Islet precursor cell (in vitro differentiated cells): ENCODE measurements around the gene OR5B12.
"Not testable (repeated sequence)": the region's sequence is repeated elsewhere in the genome, so short reads cannot be mapped to it uniquely, and the experiment has no call there.

ENCODE experiments used
- DNase-seq: peaks from one replicate; pipeline ENCODE4 v3.0.0-alpha.2; 2018

The OR5B12 gene

DNA sequence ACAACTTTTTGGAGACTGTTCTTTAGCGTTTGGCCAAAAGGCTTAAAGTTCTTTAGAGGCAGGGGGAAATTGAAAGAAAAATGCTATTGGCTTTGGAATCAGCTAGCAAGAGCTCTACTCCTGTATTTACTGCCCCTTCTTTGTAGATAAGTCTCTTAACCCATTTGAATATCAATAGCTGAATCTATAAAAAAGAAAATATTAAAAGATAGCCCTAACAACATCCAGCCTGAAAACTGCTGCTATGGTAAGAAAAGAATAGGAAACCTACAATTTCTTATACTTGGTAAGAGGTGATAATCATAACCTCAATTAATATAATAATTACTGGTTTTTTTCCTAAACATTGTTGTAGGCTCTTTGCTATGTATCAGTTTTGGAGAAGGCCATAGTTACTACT lies at the start of gene OR5B12:
TSS of gene OR5B12 (minus strand) at position 101 of the 400 bp plus-strand sequence. CDS start 2,085 bp downstream, outside the sequence.
- DNase-seq = no peak

DNA sequence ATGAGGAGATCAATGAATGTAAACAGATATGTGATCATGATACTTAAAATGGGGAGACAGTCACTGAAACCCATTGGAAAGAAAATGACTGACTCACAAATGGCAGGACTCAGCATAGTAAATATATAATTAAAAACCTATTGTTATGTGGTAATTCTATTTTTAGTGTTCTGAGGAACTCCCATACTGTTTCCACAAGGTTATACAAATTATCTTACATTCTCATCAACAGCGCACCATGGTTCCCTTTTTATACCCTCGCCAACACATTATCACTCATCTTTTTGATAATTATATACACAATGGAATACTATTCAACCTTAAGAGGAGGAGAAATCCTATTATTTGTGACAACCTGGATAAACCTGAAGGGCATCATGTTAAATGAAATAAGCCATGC lies 48.8 kb upstream of the OR5B12 start:
- DNase-seq = no peak

DNA sequence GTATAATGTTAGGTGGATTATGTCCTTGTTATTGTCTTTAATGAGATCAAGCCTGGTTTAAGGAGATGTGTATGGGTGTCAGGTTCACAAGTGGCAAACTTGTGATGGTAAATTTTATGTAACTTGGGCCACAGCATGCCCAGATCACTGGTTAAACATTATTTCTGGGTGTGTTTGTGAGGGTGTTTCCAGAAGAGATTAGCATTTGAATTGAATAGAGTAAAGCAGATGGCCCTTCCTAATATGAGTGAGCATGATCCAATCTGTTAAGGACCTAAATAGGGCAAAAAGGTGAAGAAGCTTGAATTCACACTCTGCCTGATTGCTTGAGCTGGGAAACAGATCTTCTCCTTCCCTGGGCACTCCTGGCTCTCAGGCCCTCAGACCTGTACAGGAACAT lies 45.1 kb upstream of the OR5B12 start:
- no peak for DNase-seq

DNA sequence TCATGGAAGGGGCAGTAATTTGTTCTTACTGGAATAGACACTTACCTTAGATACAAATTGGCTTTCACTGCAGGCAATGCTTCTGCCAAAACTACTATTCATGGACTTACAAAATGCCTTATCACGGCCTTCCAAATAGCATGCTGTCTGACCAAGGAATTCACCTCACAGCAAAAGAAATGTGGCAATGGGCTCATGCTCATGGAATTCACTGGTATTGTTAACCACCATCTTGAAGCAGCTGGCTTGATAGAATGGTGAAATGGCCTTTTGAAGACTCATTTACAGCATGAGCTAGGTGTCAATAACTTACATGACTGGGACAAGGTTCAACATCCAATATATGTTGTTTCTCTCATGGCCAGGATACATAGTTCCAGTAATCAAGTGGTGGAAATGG lies 43.9 kb upstream of the OR5B12 start:
- no peak for DNase-seq

DNA sequence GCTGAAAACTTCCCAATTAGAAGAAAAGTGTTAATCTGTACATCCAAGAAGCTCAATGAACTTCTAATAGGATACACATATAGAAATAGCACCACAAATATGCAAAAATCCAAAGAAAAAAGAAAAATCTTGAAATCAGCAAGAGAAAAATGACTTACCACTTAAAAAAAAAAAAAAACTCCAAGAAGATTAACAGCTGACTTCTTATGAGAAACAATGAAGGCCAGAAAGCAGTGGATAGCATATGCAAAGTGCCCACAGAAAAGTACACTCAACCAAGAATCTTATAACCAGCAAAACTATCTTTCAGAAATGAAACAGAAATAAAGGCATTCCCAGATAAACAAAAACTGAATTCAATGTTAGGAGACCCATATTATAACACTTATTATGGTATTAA lies 29.9 kb upstream of the OR5B12 start:
- no peak for DNase-seq

DNA sequence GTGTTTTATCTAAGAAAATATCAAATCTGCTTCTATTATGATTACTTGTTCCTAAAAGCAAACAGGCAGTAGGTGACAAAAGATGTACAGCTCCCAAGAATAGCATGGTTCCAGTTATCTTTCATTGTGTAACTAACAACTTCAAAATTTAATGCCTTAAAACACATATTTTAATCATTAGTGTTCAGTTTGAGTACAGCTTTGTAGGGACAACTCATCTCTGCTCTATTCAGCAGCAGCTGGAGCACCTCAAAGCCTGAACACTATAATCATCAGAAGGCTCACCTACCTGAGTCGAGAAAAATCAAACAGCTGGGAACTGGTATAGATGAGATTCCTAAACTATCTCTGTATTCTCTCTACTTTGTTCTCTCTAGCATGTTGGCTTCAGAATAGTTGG lies 24.3 kb upstream of the OR5B12 start:
- DNase-seq = no peak

DNA sequence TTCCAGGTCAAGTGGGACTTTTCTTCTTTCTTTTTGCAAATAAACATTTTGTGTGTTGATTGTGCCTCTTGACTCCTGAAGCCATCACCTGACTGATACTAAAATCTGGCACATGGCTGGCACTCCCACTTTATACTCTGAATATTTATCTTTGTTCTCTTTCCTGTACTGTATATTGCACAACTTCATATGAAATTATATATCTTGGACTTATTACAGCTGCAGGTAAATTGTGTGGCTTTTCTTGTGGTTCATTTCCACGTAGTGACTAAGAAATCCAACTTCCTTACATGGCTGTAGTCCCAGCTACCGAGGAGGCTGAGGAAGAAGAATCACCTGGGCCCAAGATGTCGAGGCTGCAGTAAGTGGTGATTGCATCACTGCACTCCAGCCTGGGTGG lies 23.7 kb upstream of the OR5B12 start:
- DNase-seq = no peak

DNA sequence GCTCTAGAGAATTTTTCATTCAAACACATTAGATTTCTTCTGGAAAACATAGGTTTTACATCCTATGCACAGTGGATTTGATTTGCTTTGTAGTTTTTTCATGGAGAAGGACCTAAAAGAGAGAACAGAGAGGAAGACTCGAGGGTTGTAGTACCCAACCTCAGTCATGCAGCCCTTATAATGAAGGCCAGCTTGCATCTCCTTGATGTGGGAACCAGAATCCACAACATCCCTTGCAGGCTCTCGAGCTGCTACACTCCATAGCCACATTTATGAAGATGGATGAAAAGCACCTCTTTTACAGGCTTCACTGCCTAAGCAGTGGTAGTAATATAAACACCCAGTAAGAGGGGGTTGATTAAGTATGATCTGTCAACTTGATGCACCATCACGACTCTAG lies 9.5 kb upstream of the OR5B12 start:
- DNase-seq = no peak

DNA sequence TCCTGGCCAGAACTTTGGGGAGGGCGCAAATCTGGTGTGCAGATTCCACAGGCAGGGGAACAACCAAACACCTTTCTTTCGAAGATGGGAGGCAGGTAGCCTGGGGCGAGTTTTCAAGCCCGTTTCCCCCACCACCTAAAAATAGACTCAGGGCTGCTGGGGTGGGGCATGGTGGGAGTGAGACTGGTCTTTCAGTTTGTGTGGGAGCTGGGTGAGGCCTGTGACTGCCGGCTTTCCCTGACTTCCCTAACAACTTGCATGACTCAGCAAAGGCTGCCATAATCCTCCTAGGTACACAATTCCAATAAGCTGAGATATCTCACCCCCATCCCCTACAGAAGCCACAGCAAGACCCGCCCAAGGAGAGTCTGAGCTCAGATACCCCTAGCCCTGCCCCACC lies 4.3 kb upstream of the OR5B12 start:
- DNase-seq = no peak

DNA sequence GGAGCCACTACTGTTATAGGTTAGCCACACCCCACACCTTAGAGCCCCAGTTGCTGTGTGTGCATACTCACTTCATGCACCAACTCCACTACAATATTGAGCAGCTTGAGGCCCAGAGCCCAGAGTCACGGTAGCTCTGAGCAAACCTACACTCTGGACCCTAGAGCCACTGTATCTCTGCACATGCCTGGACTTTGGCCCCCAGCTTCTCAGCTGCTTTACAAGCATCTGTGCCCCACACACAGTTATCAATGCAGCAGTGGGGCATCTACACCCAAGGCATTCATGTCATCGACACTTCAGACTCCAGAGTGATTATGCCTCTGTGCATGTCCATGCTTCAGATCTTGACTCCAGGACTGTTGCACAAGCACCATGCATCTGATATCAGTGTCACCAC lies 2.3 kb upstream of the OR5B12 start:
- no peak for DNase-seq

DNA sequence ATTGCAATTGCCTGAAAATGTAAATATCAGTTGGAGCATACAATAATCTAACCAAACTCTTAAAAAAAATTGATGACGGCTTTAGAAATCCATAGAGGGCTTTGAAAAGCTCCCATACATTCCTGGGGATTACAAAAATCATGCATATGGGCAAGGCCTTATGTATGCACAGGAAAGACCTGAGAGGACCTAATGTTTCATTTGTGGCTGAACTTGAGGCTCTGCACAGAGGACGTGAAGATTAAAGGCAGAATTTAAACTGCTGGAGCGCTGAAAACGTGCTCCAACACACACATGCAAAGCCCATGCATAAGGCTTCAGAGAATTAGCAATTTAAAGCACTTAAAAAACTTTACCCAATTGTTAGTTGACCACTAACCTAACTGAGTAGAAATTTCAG lies 3.5 kb downstream of the OR5B12 start:
- no peak for DNase-seq

DNA sequence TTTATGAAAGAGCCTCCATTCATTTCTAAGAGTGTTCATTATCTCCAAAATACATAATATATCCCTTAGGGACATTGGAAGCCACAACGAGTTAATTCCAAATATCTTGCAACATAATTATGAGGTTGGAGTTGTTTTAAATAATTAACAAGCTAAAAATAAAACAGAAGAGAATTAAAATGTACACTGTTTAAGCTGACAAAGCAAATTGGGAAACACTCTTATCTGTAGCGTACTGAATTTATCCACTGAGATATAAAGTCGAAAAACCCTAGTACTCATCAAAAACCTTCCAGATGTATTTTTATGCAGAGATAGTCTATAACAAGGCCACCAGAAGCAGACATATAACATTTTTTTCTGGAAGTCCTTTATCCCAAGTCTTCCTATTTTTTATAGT lies 7.8 kb downstream of the OR5B12 start:
- DNase-seq = no peak

DNA sequence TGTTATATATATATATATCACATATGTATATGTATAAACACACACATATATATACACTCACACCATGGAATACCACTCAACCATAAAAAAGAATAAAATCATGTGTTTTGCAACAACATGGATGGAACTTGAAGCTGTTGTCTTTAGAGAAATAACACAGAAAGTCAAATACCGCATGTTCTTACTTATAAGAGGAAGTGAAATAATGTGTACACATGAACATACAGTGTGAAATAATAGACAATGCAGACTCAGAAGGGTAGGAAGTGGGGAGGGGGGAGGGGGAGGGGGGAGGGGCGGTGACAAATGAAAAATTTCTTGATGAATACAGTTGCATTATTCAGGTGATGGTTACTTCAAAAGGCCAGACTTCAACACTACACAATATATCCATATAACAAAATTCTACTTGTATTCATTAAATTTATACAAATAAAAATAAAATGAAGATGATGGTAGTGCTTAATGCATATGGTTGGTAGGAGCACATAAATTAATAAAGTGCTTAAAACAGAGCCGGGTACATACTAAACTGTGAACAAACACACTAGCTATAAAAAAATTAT lies 8.3 kb downstream of the OR5B12 start:
- no peak for DNase-seq

DNA sequence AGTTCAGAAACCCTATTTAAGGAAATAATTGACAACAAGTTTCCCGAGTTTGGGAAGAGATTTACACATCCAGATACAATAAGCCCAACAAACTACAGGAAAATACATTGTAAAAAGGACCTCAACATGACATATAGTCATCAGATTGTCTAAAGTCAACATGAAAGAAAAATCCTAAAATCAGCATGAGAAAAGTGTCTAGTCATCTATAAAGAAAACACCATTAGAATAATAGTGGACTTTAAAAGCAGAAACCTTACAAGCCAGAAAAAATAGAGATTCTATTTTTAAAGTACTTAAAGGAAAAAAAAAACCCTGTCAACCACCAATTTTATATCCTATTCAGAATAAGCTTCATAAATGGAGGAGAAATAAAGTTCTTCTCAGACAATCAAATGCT lies 12.8 kb downstream of the OR5B12 start:
- no peak for DNase-seq

DNA sequence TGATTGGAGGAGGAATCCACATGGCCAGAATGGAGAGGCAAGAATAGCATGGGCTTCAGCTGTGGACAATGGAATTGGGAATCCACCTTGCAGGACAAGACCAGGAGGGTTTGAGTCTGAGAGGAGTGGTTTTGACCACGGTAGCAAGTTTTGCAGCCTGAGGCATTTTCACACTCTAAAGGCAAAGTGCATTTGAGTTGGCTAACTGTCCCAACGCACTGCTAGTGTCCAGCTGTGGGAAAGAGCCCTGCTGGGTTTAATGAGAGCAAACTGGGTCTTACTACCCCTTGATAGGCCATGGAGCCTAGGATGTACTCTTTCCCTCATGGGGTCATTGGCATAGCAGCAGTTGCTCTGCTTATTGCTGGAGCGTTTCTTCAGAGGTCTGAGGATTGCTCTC lies 14.0 kb downstream of the OR5B12 start, which contains the start of gene OR5B2:
TSS of gene OR5B2 (minus strand) at position 101 of the 400 bp plus-strand sequence. CDS start 4,860 bp downstream, outside the sequence.
- DNase-seq = no peak

DNA sequence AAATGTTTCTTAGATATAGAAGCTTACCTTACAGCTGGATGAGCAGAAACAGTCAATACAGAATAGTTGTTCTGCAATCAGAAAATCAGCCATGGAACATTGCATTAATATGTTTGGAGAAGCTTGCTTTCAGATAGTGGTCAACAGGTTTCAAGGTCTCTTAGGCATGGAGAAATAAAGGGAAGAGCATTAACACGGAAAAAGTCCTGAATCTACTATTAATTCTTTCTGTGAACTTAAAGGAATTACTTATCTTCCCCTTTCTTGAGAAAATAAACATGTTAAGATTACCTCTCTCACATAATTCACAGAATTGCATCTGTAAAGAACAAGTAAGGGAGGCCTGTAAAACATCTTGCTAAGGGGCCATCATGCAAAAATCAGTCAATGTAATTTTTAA lies 35.3 kb downstream of the OR5B12 start, which contains the start of gene OR5B3:
TSS of gene OR5B3 (minus strand) at position 101 of the 400 bp plus-strand sequence. CDS start 3,465 bp downstream, outside the sequence.
- no peak for DNase-seq

DNA sequence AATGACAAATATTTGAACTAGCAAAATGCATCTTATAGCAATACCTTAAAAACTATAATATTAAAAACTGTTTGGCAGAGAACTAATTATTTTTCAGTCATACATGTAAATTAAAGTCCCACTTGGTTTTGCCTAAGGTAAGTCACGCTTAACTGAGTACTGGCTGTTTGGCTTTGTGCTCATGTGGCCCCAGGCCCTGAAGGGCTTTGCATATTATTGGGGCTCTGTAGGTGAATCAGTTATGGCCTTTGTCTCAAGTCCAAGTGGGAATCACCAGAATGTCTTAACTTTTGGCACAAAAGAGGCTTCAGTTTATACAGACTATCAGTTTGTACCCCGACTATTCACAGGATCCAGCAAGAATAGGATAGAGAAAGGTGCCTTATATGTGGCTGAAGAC lies 42.4 kb downstream of the OR5B12 start:
- not testable (repeated sequence) for DNase-seq

DNA sequence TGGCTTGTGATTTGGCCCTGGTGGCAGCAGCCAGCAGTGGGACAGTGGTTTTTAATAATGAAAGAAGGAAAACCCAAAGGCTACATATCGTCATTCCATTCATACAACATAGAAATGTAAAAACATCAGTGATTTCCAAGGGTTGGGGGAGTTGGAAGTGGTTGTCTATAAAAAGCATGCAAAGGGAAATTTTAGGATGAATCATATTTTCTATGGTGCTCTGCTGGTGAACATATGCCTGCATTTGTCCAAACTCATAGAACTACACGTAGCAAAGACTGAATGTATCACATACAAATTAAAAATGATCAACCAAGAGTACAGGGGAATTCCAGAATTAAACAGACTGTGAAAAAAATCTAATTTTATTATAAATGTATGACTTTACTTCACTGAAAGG lies 46.5 kb downstream of the OR5B12 start:
- DNase-seq = no peak

DNA sequence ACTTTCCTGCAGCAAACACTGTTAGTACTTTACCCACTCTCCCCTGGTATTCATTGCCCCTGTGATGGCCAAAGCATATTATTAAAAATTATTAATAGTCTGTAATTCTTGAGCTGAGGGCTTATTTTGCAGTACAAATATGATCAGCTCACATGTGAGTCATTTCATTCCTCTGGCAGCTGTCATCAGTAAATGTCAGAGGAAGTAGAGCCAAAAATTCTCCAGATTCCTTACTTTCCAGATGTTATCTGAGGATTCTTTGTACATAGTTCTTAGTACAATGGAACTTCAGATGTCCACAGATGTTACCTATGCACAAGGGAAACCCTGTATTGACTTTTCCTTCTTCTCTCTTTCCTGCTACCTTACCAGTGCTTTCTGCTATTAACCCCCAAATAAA lies 47.8 kb downstream of the OR5B12 start:
- DNase-seq = no peak

DNA sequence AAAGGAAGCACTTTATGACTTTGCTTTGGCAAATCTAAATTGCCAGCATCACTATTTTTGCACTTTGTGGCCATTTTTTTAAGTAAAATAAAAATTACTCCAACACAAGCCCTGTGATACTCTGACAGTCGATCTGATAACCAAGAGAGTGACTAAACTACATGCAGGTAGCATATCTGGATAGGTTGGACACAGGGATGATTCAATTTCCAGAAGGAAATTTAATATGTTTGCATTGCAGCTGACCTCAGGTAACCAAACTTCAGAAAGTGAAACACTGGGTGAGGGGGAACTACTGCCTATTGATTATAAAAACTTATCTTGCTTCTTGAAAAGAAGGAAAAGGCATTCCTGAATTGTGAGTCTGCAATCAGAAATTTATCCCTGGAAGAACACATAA lies 49.3 kb downstream of the OR5B12 start:
- no peak for DNase-seq

DNA sequence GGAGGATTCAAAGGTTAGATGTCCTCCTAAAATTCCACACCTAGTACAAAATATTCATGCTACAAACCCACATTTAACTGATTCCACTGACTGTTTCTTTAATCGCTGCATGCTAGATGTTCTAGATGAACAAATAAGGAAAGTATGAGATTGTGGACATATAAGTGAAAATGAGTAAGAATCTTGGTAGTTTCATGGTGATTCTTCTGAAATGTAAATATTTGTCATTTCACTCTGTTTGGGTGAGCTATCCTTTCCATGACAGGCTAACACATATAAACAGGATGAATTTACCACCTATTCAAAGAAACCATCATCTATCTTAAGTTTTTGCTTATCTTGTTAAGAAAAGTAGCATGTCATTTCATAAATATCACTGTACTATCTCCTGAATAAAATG lies 50.2 kb downstream of the OR5B12 start:
- no peak for DNase-seq

DNA sequence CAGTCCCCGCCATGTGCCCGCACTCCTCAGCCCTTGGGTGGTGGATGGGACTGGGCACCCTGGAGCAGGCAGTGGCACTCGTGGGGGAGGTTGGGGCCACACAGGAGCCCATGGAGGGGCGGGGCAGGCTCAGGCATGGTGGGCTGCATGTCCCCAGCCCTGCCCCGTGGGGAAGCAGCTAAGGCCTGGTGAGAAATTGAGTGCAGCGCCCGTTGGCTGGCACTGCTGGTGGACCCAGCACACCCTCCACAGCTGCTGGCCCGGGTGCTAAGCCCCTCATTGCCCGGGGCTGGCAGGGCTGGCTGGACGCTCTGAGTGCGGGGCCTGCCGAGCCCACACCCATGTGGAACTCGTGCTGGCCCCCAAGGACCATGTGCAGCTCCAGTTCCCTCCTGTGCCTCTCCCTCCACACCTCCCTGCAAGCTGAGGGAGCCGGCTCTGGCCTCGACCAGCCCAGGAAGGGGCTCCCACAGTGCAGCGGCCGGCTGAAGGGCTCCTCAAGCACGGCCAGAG lies 51.4 kb downstream of the OR5B12 start:
- DNase-seq = no peak
